Thoracic aorta (tissue), 2 donors: Measurements from ENCODE around the gene NAA25. TPM values are rescaled to one million over a fixed set of nuclear protein-coding genes. Genes with fewer than 3 reads are reported as not detected.

Source experiments
- ATAC-seq: fragments of 150-250 bp; one replicate; pipeline ENCODE4 v1.8.0; 2017; ENCODE audit warnings: low read depth; ENCODE audit not compliant: insufficient number of reproducible peaks, low FRiP score
- DNase-seq: peaks from one replicate; pipeline ENCODE4 v3.0.0-alpha.2; 2020; ENCODE audit warnings: low spot score
- H3K27ac ChIP-seq, 2 donors: fragments of 200-600 bp; sonication (generic); 1 replicate in 1 of 2; 2 replicates in 1 of 2; pipeline ENCODE4 v1.5.1; 2016; ENCODE audit warnings: mild to moderate bottlenecking in 2 of 2, moderate library complexity in 2 of 2
- H3K27me3 ChIP-seq: fragments of 200-600 bp; sonication (generic); replicated peaks from 2 replicates; pipeline ENCODE4 v1.6.0; 2016; ENCODE audit warnings: mild to moderate bottlenecking; ENCODE audit not compliant: insufficient read depth
- H3K36me3 ChIP-seq: fragments of 200-600 bp; sonication (generic); one replicate; pipeline ENCODE4 v1.5.1; 2016
- H3K4me1 ChIP-seq, 2 donors: fragments of 200-600 bp; sonication (generic); 1 replicate in 1 of 2; 2 replicates in 1 of 2; pipeline versions ENCODE4 v1.5.1 to v1.6.0; 2016; ENCODE audit warnings: low read depth in 2 of 2, mild to moderate bottlenecking in 1 of 2; ENCODE audit not compliant: control insufficient read depth in 1 of 2
- H3K4me3 ChIP-seq: fragments of 200-600 bp; sonication (generic); 2 replicates; pipeline ENCODE4 v1.5.1; 2016; ENCODE audit warnings: mild to moderate bottlenecking
- H3K9me3 ChIP-seq: fragments of 200-600 bp; sonication (generic); 2 replicates; pipeline ENCODE4 v1.5.1; 2016
- total RNA-seq, 2 donors: library from RNA; depleted of rRNA; stranded (reverse); fragments of >200 nt; gene quantifications; one replicate each; pipeline versions ENCODE4 v1.1.0 to v1.2.3, GENCODE V29; 2016
- TF ChIP-seq, protein P1 (sequence below): fragments of 200-600 bp; sonication (generic); IDR thresholded peaks from one replicate; pipeline ENCODE4 v1.5.1; 2019; ENCODE audit warnings: antibody characterized with exemption

NAA25 gene
- total RNA-seq, 2 donors from 2014 or later = 16.4 to 52.1 TPM

DNA sequence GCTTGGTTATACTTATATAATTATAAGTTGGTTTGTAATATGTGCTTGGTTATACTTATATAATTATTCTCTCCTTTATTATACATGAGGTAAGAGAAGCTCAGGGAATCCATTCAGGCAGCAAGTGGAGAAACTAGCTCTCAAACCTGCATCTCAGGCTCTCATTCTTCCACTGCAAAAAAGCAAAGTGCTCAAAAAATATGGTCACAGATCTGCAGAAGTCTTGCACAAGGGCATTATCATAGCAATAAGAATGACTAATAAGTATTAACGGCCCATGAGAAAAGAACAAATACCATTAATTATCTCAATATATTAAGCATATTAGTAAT lies 16.3 kb upstream of the NAA25 start:
- H3K9me3 ChIP-seq = no peaks in the 10 kb centered on the region
- peak overlapping the region; percentile 53 to 96 for H3K27ac ChIP-seq
- ATAC-seq = peak; percentile 25
- no peaks in the 10 kb centered on the region for H3K27me3 ChIP-seq
- H3K4me1 ChIP-seq = peaks cover 32 to 47% of the 10 kb centered on the region in 2 donors
- TF ChIP-seq, protein P1, sequence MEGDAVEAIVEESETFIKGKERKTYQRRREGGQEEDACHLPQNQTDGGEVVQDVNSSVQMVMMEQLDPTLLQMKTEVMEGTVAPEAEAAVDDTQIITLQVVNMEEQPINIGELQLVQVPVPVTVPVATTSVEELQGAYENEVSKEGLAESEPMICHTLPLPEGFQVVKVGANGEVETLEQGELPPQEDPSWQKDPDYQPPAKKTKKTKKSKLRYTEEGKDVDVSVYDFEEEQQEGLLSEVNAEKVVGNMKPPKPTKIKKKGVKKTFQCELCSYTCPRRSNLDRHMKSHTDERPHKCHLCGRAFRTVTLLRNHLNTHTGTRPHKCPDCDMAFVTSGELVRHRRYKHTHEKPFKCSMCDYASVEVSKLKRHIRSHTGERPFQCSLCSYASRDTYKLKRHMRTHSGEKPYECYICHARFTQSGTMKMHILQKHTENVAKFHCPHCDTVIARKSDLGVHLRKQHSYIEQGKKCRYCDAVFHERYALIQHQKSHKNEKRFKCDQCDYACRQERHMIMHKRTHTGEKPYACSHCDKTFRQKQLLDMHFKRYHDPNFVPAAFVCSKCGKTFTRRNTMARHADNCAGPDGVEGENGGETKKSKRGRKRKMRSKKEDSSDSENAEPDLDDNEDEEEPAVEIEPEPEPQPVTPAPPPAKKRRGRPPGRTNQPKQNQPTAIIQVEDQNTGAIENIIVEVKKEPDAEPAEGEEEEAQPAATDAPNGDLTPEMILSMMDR = no peak
- no peaks in the 10 kb centered on the region for H3K36me3 ChIP-seq
- no peak for DNase-seq
- peak overlapping the region; percentile 91 for H3K4me3 ChIP-seq

DNA sequence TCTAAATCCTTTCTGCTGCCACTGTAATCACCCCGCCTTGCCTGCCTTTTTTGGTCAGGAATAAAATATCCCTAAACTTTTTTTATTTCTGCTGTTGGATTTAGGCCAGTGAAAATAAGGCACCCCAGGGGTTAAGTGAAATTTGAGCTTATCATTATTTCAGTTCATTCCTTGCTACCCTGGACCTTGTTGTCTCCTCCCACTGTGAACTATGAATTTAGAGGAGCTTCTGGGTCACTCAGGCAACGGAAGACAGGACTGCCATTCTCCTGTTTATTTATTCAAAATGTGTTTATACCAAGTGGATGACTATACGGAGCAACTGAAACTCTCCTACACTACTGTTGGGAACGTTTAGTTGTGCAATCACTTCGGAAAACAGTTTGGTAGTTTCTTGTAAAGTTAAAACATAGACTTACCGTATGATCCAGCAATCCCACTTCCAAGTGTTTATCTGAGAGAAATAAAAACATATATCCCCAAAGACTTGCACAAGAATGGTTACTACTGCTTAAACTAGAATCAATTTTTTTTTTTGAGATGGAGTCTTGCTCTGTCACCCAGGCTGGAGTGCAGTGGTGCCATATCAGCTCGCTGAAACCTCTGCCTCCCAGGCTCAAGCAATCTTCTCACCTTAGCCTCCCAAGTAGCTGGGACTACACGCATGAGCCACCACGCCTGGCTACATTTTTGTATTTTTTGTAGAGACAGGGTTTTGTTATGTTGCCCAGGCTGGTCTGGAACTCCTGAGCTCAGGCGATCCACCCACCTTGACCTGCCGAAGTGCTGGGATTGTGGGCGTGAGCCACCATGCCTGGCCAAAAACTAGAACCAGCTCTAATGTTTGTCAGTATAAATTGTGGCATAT lies 14.5 kb upstream of the NAA25 start:
- H3K4me1 ChIP-seq = peaks cover 21 to 35% of the 10 kb centered on the region in 2 donors
- ATAC-seq = no peak
- TF ChIP-seq, protein P1 = no peak

DNA sequence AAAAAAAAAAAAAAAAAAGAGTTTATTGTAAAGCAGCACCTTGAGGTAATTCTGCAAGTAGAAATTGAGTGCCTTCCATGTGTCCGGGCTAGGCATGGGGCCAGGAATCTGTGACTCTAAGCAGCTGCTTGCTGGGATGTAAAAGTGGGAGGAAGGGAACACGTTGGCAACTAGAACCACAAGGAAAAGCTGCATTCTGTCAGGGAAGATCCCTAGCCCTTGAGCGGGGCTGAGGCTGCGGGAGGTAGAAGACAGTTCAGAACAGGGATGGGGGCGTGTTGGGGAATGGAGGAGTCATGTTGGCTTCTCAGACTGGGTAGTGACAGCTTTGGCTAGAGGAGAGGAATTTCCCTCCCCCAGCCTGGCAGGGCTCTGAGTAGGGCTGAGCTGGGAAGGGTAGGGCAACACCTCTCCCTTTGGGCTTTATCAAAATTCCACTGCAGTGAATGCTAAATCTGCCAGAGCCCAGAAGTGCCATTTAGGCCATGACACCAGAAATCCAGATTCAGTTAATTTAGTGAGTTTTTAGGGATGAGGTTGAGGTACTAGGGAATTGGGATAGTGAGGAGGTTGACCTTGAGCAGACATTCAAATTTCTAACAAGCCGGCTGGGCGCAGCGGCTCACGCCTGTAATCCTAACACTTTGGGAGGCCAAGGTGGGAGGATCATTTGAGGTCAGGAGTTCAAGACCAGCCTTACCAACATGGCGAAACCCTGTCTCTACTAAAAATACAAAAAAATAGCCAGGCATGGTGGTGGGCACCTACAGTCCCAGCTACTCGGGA lies 13.4 kb upstream of the NAA25 start:
- DNase-seq = peak; percentile 36
- Histone ChIP-seq H3K4me1 (peaks cover 26 to 30% of the 10 kb centered on the region in 2 donors), H3K9me3 (no peaks in the 10 kb centered on the region), H3K27ac (peak overlapping the region; percentile 48 to 62), H3K36me3 (no peaks in the 10 kb centered on the region), H3K27me3 (no peaks in the 10 kb centered on the region), H3K4me3 (peak overlapping the region; percentile 40)
- TF ChIP-seq, protein P1 = no peak
- no peak for ATAC-seq

More for the DNA sequence above, 14.5 kb upstream of the NAA25 start:
- DNase-seq = no peak
- Histone ChIP-seq H3K27me3 (no peaks in the 10 kb centered on the region), H3K27ac (peak overlapping the region; percentile 48 to 62), H3K4me3 (no peak overlapping the region), H3K36me3 (no peaks in the 10 kb centered on the region), H3K9me3 (no peaks in the 10 kb centered on the region)

DNA sequence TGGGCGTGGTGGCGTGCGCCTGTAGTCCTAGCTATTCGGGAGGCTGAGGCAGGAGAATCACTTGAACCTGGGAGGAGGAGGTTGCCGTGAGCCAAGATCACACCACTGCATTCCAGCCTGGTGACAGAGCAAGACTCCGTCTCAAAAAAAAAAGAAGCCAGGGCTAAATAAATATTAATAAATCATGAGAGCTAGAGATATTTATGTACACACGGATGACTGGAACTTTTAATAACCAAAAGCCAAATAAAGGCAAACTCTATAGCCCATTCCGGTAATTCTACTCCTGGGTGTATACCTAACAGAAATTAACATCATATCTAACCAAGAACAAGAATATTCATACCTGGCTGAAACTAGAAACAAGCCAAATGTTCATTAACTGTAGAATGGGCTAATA lies 9.1 kb upstream of the NAA25 start:
- Histone ChIP-seq H3K4me3 (no peak overlapping the region), H3K27ac (peak overlapping the region in 1 of 2 donors; percentile 75), H3K4me1 (peaks cover 26 to 27% of the 10 kb centered on the region in 2 donors), H3K36me3 (no peaks in the 10 kb centered on the region), H3K27me3 (no peaks in the 10 kb centered on the region), H3K9me3 (no peaks in the 10 kb centered on the region)
- DNase-seq (no peak), ATAC-seq (no peak)
- TF ChIP-seq, protein P1 = no peak
